ENCODE results near the gene KCTD12.
A peak's percentile ranks its signal among the peaks of the same experiment; 100 is the strongest.
"Not testable (repeated sequence)": the region's sequence is repeated elsewhere in the genome, so short reads cannot be mapped to it uniquely, and the experiment has no call there.

The KCTD12 gene

DNA sequence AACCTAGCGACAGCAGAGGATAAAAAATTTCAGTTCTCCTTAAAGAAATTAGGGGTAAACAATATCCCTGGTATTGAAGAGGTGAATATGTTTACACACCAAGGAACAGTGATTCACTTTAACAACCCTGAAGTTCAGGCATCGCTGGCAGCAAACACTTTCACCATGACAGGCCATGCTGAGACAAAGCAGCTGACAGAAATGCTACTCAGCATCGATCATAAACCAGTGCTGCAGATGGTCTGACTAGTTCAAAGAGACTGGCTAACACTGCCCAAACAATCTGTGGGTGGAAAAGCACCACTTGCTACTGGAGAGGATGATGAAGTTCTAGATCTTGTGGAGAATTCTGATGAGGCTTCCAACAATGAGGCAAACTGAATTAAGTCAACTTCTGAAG is 42.3 kb upstream of the KCTD12 start:
- no peak overlapping the region for H3K4me2 ChIP-seq (ENCODE audit: low read length)
- H2AK5ac ChIP-seq (ENCODE audit: low read length): no peak overlapping the region
- H3K79me2 ChIP-seq (ENCODE audit: control insufficient read depth, insufficient read depth, low read length): no peaks in the 10 kb centered on the region
- no peak overlapping the region for H3K18ac ChIP-seq (ENCODE audit: low read length)
- H2BK120ac ChIP-seq (ENCODE audit: low read depth, low read length): no peak overlapping the region
- no CpG with 5 or more reads among the region's 3 CpGs for WGBS (ENCODE audit: extremely low coverage, insufficient coverage, low lambda C conversion rate)
- no peak overlapping the region for H3K4ac ChIP-seq (ENCODE audit: low read depth, low read length)
- no peak overlapping the region for H2BK5ac ChIP-seq (ENCODE audit: low read length)
- no peak overlapping the region for H3K27ac ChIP-seq (ENCODE audit: low read depth, low read length)
- no peak overlapping the region for H4K8ac ChIP-seq (ENCODE audit: low read depth, low read length)
- no peak overlapping the region for H3K56ac ChIP-seq (ENCODE audit: low read length)
- H4K5ac ChIP-seq (ENCODE audit: low read length): no peak overlapping the region
- no peaks in the 10 kb centered on the region for H3K4me1 ChIP-seq (ENCODE audit: control insufficient read depth, low read depth, low read length)
- H3K79me1 ChIP-seq (ENCODE audit: low read length): no peaks in the 10 kb centered on the region
- H2BK15ac ChIP-seq (replicated peaks; ENCODE audit: low read depth): no peak overlapping the region
- no peak overlapping the region for H3K9ac ChIP-seq (ENCODE audit: low read length)
- H3K27me3 ChIP-seq (ENCODE audit: insufficient read depth, low read length, poor library complexity): no peaks in the 10 kb centered on the region
- H3K36me3 ChIP-seq (ENCODE audit: control insufficient read depth, insufficient read depth, low read length): no peaks in the 10 kb centered on the region
- DNase-seq: no peak
- no peak overlapping the region for H3K23ac ChIP-seq (ENCODE audit: low read length)
- H3K4me3 ChIP-seq (ENCODE audit: low read length): no peak overlapping the region

DNA sequence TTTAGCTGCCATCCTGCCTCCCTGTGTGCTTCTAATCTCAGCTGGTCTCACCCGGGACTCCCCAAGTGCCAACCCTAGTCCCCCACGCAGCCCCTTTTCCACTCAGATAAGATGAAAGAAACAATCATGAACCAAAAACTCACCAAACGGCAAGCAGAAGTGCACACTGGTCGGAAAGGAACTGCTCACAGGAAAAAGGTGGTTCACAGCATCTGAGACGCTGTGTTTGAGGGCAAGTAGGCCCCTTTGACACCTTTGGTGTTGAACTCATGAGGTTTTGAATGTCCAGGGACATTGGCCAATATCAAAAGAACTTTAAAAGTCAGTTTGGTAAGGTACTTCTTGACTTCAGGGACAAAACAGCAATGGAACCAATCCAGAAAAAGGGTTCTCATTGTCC is 41.8 kb upstream of the KCTD12 start:
- H2BK15ac ChIP-seq (replicated peaks; ENCODE audit: low read depth): no peak overlapping the region
- no peak overlapping the region for H3K4me2 ChIP-seq (ENCODE audit: low read length)
- H2AK5ac ChIP-seq (ENCODE audit: low read length): no peak overlapping the region
- no peak for DNase-seq
- no CpG with 5 or more reads among the region's 5 CpGs for WGBS (ENCODE audit: extremely low coverage, insufficient coverage, low lambda C conversion rate)
- H2BK5ac ChIP-seq (ENCODE audit: low read length): no peak overlapping the region
- no peaks in the 10 kb centered on the region for H3K79me1 ChIP-seq (ENCODE audit: low read length)
- H3K56ac ChIP-seq (ENCODE audit: low read length): no peak overlapping the region
- no peak overlapping the region for H3K9ac ChIP-seq (ENCODE audit: low read length)
- H4K5ac ChIP-seq (ENCODE audit: low read length): no peak overlapping the region
- H3K18ac ChIP-seq (ENCODE audit: low read length): no peak overlapping the region
- H3K36me3 ChIP-seq (ENCODE audit: control insufficient read depth, insufficient read depth, low read length): no peaks in the 10 kb centered on the region
- H2BK120ac ChIP-seq (ENCODE audit: low read depth, low read length): no peak overlapping the region
- H3K27ac ChIP-seq (ENCODE audit: low read depth, low read length): no peak overlapping the region
- no peak overlapping the region for H4K8ac ChIP-seq (ENCODE audit: low read depth, low read length)
- H3K4me1 ChIP-seq (ENCODE audit: control insufficient read depth, low read depth, low read length): no peaks in the 10 kb centered on the region
- no peak overlapping the region for H3K4ac ChIP-seq (ENCODE audit: low read depth, low read length)
- H3K23ac ChIP-seq (ENCODE audit: low read length): no peak overlapping the region
- H3K4me3 ChIP-seq (ENCODE audit: low read length): no peak overlapping the region
- no peaks in the 10 kb centered on the region for H3K79me2 ChIP-seq (ENCODE audit: control insufficient read depth, insufficient read depth, low read length)
- no peaks in the 10 kb centered on the region for H3K27me3 ChIP-seq (ENCODE audit: insufficient read depth, low read length, poor library complexity)

- Histone ChIP-seq H3K79me2 (ENCODE audit: control insufficient read depth, insufficient read depth, low read length) (no peaks in the 10 kb centered on the region), H3K79me1 (ENCODE audit: low read length) (no peaks in the 10 kb centered on the region), H3K4ac (ENCODE audit: low read depth, low read length) (no peak overlapping the region), H4K8ac (ENCODE audit: low read depth, low read length) (no peak overlapping the region), H2BK15ac (replicated peaks; ENCODE audit: low read depth) (no peak overlapping the region), H3K36me3 (ENCODE audit: control insufficient read depth, insufficient read depth, low read length) (no peaks in the 10 kb centered on the region), H3K4me1 (ENCODE audit: control insufficient read depth, low read depth, low read length) (no peaks in the 10 kb centered on the region), H3K56ac (ENCODE audit: low read length) (no peak overlapping the region), H2BK120ac (ENCODE audit: low read depth, low read length) (no peak overlapping the region), H3K23ac (ENCODE audit: low read length) (no peak overlapping the region), H2BK5ac (ENCODE audit: low read length) (no peak overlapping the region), H3K9ac (ENCODE audit: low read length) (no peak overlapping the region), H3K18ac (ENCODE audit: low read length) (no peak overlapping the region), H3K27me3 (ENCODE audit: insufficient read depth, low read length, poor library complexity) (no peaks in the 10 kb centered on the region), H3K27ac (ENCODE audit: low read depth, low read length) (no peak overlapping the region), H3K4me2 (ENCODE audit: low read length) (no peak overlapping the region), H4K5ac (ENCODE audit: low read length) (no peak overlapping the region), H2AK5ac (ENCODE audit: low read length) (no peak overlapping the region), H3K4me3 (ENCODE audit: low read length) (no peak overlapping the region)
- no CpG with 5 or more reads among the region's 1 CpG for WGBS (ENCODE audit: extremely low coverage, insufficient coverage, low lambda C conversion rate)
- DNase-seq: no peak
Measured at GRCh38 chr13:76925115-76925514, 38.9 kb upstream of the KCTD12 start.

GRCh38 chr13:76921516-76921915 is 35.3 kb upstream of the KCTD12 start:
- no peak overlapping the region for H3K4me3 ChIP-seq (ENCODE audit: low read length)
- no peak overlapping the region for H3K23ac ChIP-seq (ENCODE audit: low read length)
- H3K79me2 ChIP-seq (ENCODE audit: control insufficient read depth, insufficient read depth, low read length): no peaks in the 10 kb centered on the region
- H2AK5ac ChIP-seq (ENCODE audit: low read length): no peak overlapping the region
- H3K4ac ChIP-seq (ENCODE audit: low read depth, low read length): no peak overlapping the region
- H4K5ac ChIP-seq (ENCODE audit: low read length): no peak overlapping the region
- H3K4me1 ChIP-seq (ENCODE audit: control insufficient read depth, low read depth, low read length): no peaks in the 10 kb centered on the region
- no peak overlapping the region for H2BK120ac ChIP-seq (ENCODE audit: low read depth, low read length)
- WGBS (ENCODE audit: extremely low coverage, insufficient coverage, low lambda C conversion rate): no CpG with 5 or more reads among the region's 1 CpG
- H3K79me1 ChIP-seq (ENCODE audit: low read length): no peaks in the 10 kb centered on the region
- H3K27ac ChIP-seq (ENCODE audit: low read depth, low read length): no peak overlapping the region
- H3K36me3 ChIP-seq (ENCODE audit: control insufficient read depth, insufficient read depth, low read length): no peaks in the 10 kb centered on the region
- H3K4me2 ChIP-seq (ENCODE audit: low read length): no peak overlapping the region
- H3K56ac ChIP-seq (ENCODE audit: low read length): no peak overlapping the region
- no peak overlapping the region for H2BK15ac ChIP-seq (replicated peaks; ENCODE audit: low read depth)
- H4K8ac ChIP-seq (ENCODE audit: low read depth, low read length): no peak overlapping the region
- H3K9ac ChIP-seq (ENCODE audit: low read length): no peak overlapping the region
- H2BK5ac ChIP-seq (ENCODE audit: low read length): no peak overlapping the region
- H3K27me3 ChIP-seq (ENCODE audit: insufficient read depth, low read length, poor library complexity): no peaks in the 10 kb centered on the region
- H3K18ac ChIP-seq (ENCODE audit: low read length): no peak overlapping the region
- DNase-seq: no peak

GRCh38 chr13:76917755-76918481 is 31.7 kb upstream of the KCTD12 start:
- H2BK15ac ChIP-seq (replicated peaks; ENCODE audit: low read depth); H3K27ac ChIP-seq (ENCODE audit: low read depth, low read length); H2BK5ac ChIP-seq (ENCODE audit: low read length); H3K36me3 ChIP-seq (ENCODE audit: control insufficient read depth, insufficient read depth, low read length); H3K4me2 ChIP-seq (ENCODE audit: low read length); H3K23ac ChIP-seq (ENCODE audit: low read length); H4K5ac ChIP-seq (ENCODE audit: low read length); H2BK120ac ChIP-seq (ENCODE audit: low read depth, low read length); H3K9ac ChIP-seq (ENCODE audit: low read length); H2AK5ac ChIP-seq (ENCODE audit: low read length); H3K79me2 ChIP-seq (ENCODE audit: control insufficient read depth, insufficient read depth, low read length); H4K8ac ChIP-seq (ENCODE audit: low read depth, low read length); H3K4me3 ChIP-seq (ENCODE audit: low read length); H3K79me1 ChIP-seq (ENCODE audit: low read length); H3K4me1 ChIP-seq (ENCODE audit: control insufficient read depth, low read depth, low read length); H3K4ac ChIP-seq (ENCODE audit: low read depth, low read length); H3K27me3 ChIP-seq (ENCODE audit: insufficient read depth, low read length, poor library complexity); H3K56ac ChIP-seq (ENCODE audit: low read length); H3K18ac ChIP-seq (ENCODE audit: low read length): not testable (repeated sequence)
- no CpG with 5 or more reads among the region's 12 CpGs for WGBS (ENCODE audit: extremely low coverage, insufficient coverage, low lambda C conversion rate)
- DNase-seq: peak; percentile 68

DNA sequence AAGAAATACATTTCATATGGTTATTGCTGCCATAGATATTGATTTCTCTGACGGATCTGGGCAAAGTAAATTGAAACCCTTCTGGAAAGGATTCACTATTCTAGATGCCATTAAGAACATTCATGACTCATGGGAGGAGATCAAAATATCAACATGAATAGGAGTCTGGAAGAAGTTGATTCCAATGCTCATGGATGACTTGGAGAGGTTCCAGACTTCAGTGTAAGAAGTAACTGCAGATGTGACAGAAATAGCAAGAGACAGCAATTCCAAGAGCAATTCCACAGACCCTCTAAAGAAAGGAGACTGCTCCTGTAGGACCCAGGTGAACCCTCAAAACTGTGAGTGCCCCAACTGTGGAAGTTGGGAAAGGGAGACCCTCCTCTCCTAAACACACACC is 30.9 kb upstream of the KCTD12 start:
- Histone ChIP-seq H3K4me1 (ENCODE audit: control insufficient read depth, low read depth, low read length) (no peaks in the 10 kb centered on the region), H3K79me1 (ENCODE audit: low read length) (no peaks in the 10 kb centered on the region), H3K9ac (ENCODE audit: low read length) (no peak overlapping the region), H3K18ac (ENCODE audit: low read length) (no peak overlapping the region), H3K4me2 (ENCODE audit: low read length) (no peak overlapping the region), H3K4ac (ENCODE audit: low read depth, low read length) (no peak overlapping the region), H3K27ac (ENCODE audit: low read depth, low read length) (no peak overlapping the region), H3K79me2 (ENCODE audit: control insufficient read depth, insufficient read depth, low read length) (no peaks in the 10 kb centered on the region), H3K36me3 (ENCODE audit: control insufficient read depth, insufficient read depth, low read length) (no peaks in the 10 kb centered on the region), H3K23ac (ENCODE audit: low read length) (no peak overlapping the region), H2BK15ac (replicated peaks; ENCODE audit: low read depth) (no peak overlapping the region), H4K8ac (ENCODE audit: low read depth, low read length) (no peak overlapping the region), H2BK120ac (ENCODE audit: low read depth, low read length) (no peak overlapping the region), H3K27me3 (ENCODE audit: insufficient read depth, low read length, poor library complexity) (no peaks in the 10 kb centered on the region), H3K4me3 (ENCODE audit: low read length) (no peak overlapping the region), H3K56ac (ENCODE audit: low read length) (no peak overlapping the region), H2BK5ac (ENCODE audit: low read length) (no peak overlapping the region), H2AK5ac (ENCODE audit: low read length) (no peak overlapping the region), H4K5ac (ENCODE audit: low read length) (no peak overlapping the region)
- DNase-seq: no peak
- WGBS (ENCODE audit: extremely low coverage, insufficient coverage, low lambda C conversion rate): no CpG with 5 or more reads among the region's 1 CpG

Data from mesendoderm (in vitro differentiated cells).